HEK293 (cell line): ENCODE measurements around the gene SMAD9.

Experiments used
- CTCF ChIP-seq: fragments of 450-650 bp; formaldehyde crosslinking; IDR thresholded peaks from 2 replicates; pipeline ENCODE4 v1.5.1; 2016; ENCODE audit warnings: missing biosample characterization, missing genetic modification characterization
- IKZF3 ChIP-seq: fragments of 450-650 bp; IDR thresholded peaks from 2 replicates; pipeline ENCODE4 v1.5.0; 2018; ENCODE audit warnings: missing biosample characterization, mild to moderate bottlenecking, missing genetic modification characterization, moderate library complexity
- KLF9 ChIP-seq: fragments of 450-650 bp; formaldehyde crosslinking; IDR thresholded peaks from 2 replicates; pipeline ENCODE4 v1.5.1; 2016; ENCODE audit warnings: missing biosample characterization, missing genetic modification characterization, low read depth
- TRIM28 ChIP-seq: IDR thresholded peaks from 2 replicates; pipeline ENCODE4 v1.6.1; 2011; ENCODE audit warnings: low read length, control low read depth, borderline replicate concordance
- ZBTB21 ChIP-seq: fragments of 450-650 bp; formaldehyde crosslinking; IDR thresholded peaks from 2 replicates; pipeline ENCODE4 v1.5.1; 2017; ENCODE audit warnings: missing biosample characterization, missing genetic modification characterization
- ZBTB49 ChIP-seq: fragments of 450-650 bp; formaldehyde crosslinking; IDR thresholded peaks from 2 replicates; pipeline ENCODE4 v1.5.1; 2016; ENCODE audit warnings: missing biosample characterization, missing genetic modification characterization, low read depth
- ZNF324 ChIP-seq: fragments of 450-650 bp; formaldehyde crosslinking; IDR thresholded peaks from 2 replicates; pipeline ENCODE4 v1.5.1; 2016; ENCODE audit warnings: missing biosample characterization, missing genetic modification characterization
- ZNF423 ChIP-seq: fragments of 450-650 bp; formaldehyde crosslinking; IDR thresholded peaks from 2 replicates; pipeline ENCODE4 v1.5.1; 2016; ENCODE audit warnings: missing biosample characterization, missing genetic modification characterization
- ZNF548 ChIP-seq: fragments of 450-650 bp; formaldehyde crosslinking; IDR thresholded peaks from 2 replicates; pipeline ENCODE4 v1.5.1; 2016; ENCODE audit warnings: missing biosample characterization, missing genetic modification characterization
- TF ChIP-seq, protein P1 (sequence below): fragments of 450-650 bp; formaldehyde crosslinking; IDR thresholded peaks from 2 replicates; pipeline ENCODE4 v1.5.1; 2016; ENCODE audit warnings: missing biosample characterization, missing genetic modification characterization
- TF ChIP-seq, protein P2 (sequence below): fragments of 450-650 bp; formaldehyde crosslinking; conservative IDR thresholded peaks from 2 replicates; pipeline ENCODE4 v1.5.1; 2016; ENCODE audit warnings: low read depth, missing biosample characterization, missing genetic modification characterization
- TF ChIP-seq, protein P3 (sequence below): fragments of 450-650 bp; formaldehyde crosslinking; IDR thresholded peaks from 2 replicates; pipeline ENCODE4 v1.5.1; 2016; ENCODE audit warnings: missing biosample characterization, missing genetic modification characterization
- TF ChIP-seq, protein P4 (sequence below): fragments of 450-650 bp; formaldehyde crosslinking; IDR thresholded peaks from 2 replicates; pipeline ENCODE4 v1.5.1; 2016; ENCODE audit warnings: missing biosample characterization, missing genetic modification characterization, borderline replicate concordance
- TF ChIP-seq, protein P5 (sequence below): fragments of 450-650 bp; formaldehyde crosslinking; IDR thresholded peaks from 2 replicates; pipeline ENCODE4 v1.5.1; 2016; ENCODE audit warnings: missing biosample characterization, missing genetic modification characterization

- TF ChIP-seq CTCF (no peak), TRIM28 (no peak), ZNF548 (no peak), ZBTB21 (no peak), ZNF423 (tag by site-specific recombination) (no peak), ZBTB49 (tag by site-specific recombination) (no peak), IKZF3 (tag by site-specific recombination) (no peak), ZNF324 (tag by site-specific recombination) (no peak), KLF9 (tag by site-specific recombination) (no peak)
- TF ChIP-seq, protein P1, sequence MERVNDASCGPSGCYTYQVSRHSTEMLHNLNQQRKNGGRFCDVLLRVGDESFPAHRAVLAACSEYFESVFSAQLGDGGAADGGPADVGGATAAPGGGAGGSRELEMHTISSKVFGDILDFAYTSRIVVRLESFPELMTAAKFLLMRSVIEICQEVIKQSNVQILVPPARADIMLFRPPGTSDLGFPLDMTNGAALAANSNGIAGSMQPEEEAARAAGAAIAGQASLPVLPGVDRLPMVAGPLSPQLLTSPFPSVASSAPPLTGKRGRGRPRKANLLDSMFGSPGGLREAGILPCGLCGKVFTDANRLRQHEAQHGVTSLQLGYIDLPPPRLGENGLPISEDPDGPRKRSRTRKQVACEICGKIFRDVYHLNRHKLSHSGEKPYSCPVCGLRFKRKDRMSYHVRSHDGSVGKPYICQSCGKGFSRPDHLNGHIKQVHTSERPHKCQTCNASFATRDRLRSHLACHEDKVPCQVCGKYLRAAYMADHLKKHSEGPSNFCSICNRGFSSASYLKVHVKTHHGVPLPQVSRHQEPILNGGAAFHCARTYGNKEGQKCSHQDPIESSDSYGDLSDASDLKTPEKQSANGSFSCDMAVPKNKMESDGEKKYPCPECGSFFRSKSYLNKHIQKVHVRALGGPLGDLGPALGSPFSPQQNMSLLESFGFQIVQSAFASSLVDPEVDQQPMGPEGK: no peak
- TF ChIP-seq, protein P2, sequence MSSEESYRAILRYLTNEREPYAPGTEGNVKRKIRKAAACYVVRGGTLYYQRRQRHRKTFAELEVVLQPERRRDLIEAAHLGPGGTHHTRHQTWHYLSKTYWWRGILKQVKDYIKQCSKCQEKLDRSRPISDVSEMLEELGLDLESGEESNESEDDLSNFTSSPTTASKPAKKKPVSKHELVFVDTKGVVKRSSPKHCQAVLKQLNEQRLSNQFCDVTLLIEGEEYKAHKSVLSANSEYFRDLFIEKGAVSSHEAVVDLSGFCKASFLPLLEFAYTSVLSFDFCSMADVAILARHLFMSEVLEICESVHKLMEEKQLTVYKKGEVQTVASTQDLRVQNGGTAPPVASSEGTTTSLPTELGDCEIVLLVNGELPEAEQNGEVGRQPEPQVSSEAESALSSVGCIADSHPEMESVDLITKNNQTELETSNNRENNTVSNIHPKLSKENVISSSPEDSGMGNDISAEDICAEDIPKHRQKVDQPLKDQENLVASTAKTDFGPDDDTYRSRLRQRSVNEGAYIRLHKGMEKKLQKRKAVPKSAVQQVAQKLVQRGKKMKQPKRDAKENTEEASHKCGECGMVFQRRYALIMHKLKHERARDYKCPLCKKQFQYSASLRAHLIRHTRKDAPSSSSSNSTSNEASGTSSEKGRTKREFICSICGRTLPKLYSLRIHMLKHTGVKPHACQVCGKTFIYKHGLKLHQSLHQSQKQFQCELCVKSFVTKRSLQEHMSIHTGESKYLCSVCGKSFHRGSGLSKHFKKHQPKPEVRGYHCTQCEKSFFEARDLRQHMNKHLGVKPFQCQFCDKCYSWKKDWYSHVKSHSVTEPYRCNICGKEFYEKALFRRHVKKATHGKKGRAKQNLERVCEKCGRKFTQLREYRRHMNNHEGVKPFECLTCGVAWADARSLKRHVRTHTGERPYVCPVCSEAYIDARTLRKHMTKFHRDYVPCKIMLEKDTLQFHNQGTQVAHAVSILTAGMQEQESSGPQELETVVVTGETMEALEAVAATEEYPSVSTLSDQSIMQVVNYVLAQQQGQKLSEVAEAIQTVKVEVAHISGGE (tag by site-specific recombination): no peak
- TF ChIP-seq, protein P3, sequence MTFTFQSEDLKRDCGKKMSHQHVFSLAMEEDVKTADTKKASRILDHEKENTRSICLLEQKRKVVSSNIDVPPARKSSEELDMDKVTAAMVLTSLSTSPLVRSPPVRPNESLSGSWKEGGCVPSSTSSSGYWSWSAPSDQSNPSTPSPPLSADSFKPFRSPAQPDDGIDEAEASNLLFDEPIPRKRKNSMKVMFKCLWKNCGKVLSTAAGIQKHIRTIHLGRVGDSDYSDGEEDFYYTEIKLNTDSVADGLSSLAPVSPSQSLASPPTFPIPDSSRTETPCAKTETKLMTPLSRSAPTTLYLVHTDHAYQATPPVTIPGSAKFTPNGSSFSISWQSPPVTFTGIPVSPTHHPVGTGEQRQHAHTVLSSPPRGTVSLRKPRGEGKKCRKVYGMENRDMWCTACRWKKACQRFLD (tag by site-specific recombination): no peak
- TF ChIP-seq, protein P4, sequence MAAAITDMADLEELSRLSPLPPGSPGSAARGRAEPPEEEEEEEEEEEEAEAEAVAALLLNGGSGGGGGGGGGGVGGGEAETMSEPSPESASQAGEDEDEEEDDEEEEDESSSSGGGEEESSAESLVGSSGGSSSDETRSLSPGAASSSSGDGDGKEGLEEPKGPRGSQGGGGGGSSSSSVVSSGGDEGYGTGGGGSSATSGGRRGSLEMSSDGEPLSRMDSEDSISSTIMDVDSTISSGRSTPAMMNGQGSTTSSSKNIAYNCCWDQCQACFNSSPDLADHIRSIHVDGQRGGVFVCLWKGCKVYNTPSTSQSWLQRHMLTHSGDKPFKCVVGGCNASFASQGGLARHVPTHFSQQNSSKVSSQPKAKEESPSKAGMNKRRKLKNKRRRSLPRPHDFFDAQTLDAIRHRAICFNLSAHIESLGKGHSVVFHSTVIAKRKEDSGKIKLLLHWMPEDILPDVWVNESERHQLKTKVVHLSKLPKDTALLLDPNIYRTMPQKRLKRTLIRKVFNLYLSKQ: no peak
- TF ChIP-seq, protein P5, sequence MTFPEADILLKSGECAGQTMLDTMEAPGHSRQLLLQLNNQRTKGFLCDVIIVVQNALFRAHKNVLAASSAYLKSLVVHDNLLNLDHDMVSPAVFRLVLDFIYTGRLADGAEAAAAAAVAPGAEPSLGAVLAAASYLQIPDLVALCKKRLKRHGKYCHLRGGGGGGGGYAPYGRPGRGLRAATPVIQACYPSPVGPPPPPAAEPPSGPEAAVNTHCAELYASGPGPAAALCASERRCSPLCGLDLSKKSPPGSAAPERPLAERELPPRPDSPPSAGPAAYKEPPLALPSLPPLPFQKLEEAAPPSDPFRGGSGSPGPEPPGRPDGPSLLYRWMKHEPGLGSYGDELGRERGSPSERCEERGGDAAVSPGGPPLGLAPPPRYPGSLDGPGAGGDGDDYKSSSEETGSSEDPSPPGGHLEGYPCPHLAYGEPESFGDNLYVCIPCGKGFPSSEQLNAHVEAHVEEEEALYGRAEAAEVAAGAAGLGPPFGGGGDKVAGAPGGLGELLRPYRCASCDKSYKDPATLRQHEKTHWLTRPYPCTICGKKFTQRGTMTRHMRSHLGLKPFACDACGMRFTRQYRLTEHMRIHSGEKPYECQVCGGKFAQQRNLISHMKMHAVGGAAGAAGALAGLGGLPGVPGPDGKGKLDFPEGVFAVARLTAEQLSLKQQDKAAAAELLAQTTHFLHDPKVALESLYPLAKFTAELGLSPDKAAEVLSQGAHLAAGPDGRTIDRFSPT (tag by site-specific recombination): no peak
Measured at GRCh38 chr13:36847606-36848005, 72.4 kb downstream of the SMAD9 start.
